GM12864 (cell line): ENCODE results near the gene E2F1.
"Not testable (repeated sequence)": the region's sequence is repeated elsewhere in the genome, so short reads cannot be mapped to it uniquely, and the experiment has no call there.

ENCODE experiments used
- DNase-seq: peaks from one replicate; pipeline ENCODE4 v3.0.0-alpha.2; 2011; ENCODE audit warnings: low read depth
- H3K4me3 ChIP-seq: 2 replicates; pipeline ENCODE4 v1.5.1; 2011; ENCODE audit warnings: mild to moderate bottlenecking, low read depth, low read length, control low read depth
- TF ChIP-seq, protein P1 (sequence below): IDR thresholded peaks from 2 replicates; pipeline ENCODE4 v1.5.1; 2011; ENCODE audit warnings: low read depth, mild to moderate bottlenecking, moderate library complexity, low read length, control low read depth, inconsistent platforms; ENCODE audit errors: missing control alignments

The E2F1 gene

GRCh38 chr20:33646191-33646590, 40.0 kb downstream of the E2F1 start:
- no peak for DNase-seq
- TF ChIP-seq, protein P1, sequence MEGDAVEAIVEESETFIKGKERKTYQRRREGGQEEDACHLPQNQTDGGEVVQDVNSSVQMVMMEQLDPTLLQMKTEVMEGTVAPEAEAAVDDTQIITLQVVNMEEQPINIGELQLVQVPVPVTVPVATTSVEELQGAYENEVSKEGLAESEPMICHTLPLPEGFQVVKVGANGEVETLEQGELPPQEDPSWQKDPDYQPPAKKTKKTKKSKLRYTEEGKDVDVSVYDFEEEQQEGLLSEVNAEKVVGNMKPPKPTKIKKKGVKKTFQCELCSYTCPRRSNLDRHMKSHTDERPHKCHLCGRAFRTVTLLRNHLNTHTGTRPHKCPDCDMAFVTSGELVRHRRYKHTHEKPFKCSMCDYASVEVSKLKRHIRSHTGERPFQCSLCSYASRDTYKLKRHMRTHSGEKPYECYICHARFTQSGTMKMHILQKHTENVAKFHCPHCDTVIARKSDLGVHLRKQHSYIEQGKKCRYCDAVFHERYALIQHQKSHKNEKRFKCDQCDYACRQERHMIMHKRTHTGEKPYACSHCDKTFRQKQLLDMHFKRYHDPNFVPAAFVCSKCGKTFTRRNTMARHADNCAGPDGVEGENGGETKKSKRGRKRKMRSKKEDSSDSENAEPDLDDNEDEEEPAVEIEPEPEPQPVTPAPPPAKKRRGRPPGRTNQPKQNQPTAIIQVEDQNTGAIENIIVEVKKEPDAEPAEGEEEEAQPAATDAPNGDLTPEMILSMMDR = no peak
- H3K4me3 ChIP-seq = no peak overlapping the region

- no peak overlapping the region for H3K4me3 ChIP-seq
- no peak for DNase-seq
- TF ChIP-seq, protein P1 = no peak
These were observed 40.8 kb downstream of the E2F1 start for GRCh38 chr20:33645396-33645795.

- H3K4me3 ChIP-seq = no peak overlapping the region
- no peak for DNase-seq
- TF ChIP-seq, protein P1 = no peak
These were observed 41.2 kb downstream of the E2F1 start for GRCh38 chr20:33645072-33645358.

- no peak overlapping the region for H3K4me3 ChIP-seq
- TF ChIP-seq, protein P1 = no peak
- DNase-seq = no peak
These were observed 41.7 kb downstream of the E2F1 start for GRCh38 chr20:33644313-33645071.

- H3K4me3 ChIP-seq = no peak overlapping the region
- TF ChIP-seq, protein P1 = no peak
- DNase-seq = no peak
These were observed 45.9 kb downstream of the E2F1 start for GRCh38 chr20:33640287-33640686.

GRCh38 chr20:33636776-33637175, 49.4 kb downstream of the E2F1 start:
- TF ChIP-seq, protein P1 = no peak
- DNase-seq = no peak
- H3K4me3 ChIP-seq = no peak overlapping the region

DNA sequence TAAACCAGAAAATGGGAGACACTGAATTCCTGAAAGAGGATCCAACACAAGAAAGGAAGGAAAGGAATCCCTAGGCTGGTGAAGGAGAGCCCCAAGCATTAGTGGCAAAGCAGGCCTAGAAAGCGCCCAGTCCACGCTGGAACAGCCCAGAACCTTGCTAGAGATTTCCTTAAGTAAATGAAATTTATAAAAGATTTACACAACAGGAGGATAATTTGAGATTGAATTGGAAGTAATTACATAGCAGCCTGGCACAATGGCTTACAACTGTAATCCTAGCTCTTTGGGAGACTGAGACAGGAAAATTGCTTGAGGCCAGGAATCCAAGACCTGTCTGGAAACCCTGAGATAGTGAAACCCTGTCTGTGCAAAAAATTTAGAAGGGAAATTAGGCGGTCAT, 50.8 kb downstream of the E2F1 start:
- DNase-seq = no peak
- TF ChIP-seq, protein P1 = no peak

GRCh38 chr20:33631910-33632309, 54.3 kb downstream of the E2F1 start:
- not testable (repeated sequence) for H3K4me3 ChIP-seq, DNase-seq

More for the DNA sequence above, 50.8 kb downstream of the E2F1 start:
- H3K4me3 ChIP-seq = no peak overlapping the region
